GM23338 (cell line): ENCODE measurements around the gene SERTAD1. TPM values are rescaled to one million over a fixed set of nuclear protein-coding genes. Genes with fewer than 3 reads are reported as not detected.

Experiments
- ATAC-seq: fragments of 200-7000 bp; cut with Tn5 transposase; 3 replicates; pipeline ENCODE4 v1.9.1; 2020
- DNase-seq: peaks from one replicate; pipeline ENCODE4 v3.0.0-alpha.2; 2015; ENCODE audit warnings: low spot score
- H2AFZ ChIP-seq: fragments of 200-600 bp; sonication (generic); 2 replicates; pipeline ENCODE4 v1.8.0; 2016; ENCODE audit warnings: antibody characterized with exemption, mild to moderate bottlenecking, moderate library complexity
- H3F3A ChIP-seq: fragments of 200-600 bp; sonication (generic); replicated peaks from 2 replicates; pipeline ENCODE4 v1.8.0; 2017; ENCODE audit warnings: antibody characterized with exemption, mixed run types, low read depth
- H3K27ac ChIP-seq: fragments of 200-600 bp; sonication (generic); 2 replicates; pipeline ENCODE4 v1.6.1; 2016; ENCODE audit warnings: low read depth
- H3K27me3 ChIP-seq: fragments of 200-600 bp; sonication (generic); 2 replicates; pipeline ENCODE4 v1.8.0; 2016; ENCODE audit warnings: mild to moderate bottlenecking, mixed run types, moderate library complexity; ENCODE audit not compliant: insufficient read depth
- H3K36me3 ChIP-seq: fragments of 200-600 bp; sonication (generic); 2 replicates; pipeline ENCODE4 v1.8.0; 2016; ENCODE audit warnings: mild to moderate bottlenecking; ENCODE audit not compliant: insufficient read depth
- H3K4me1 ChIP-seq: fragments of 200-600 bp; sonication (generic); 2 replicates; pipeline ENCODE4 v1.8.0; 2016; ENCODE audit warnings: mild to moderate bottlenecking, moderate library complexity; ENCODE audit not compliant: insufficient read depth
- H3K4me2 ChIP-seq: fragments of 200-600 bp; sonication (generic); 2 replicates; pipeline ENCODE4 v1.7.1; 2017; ENCODE audit warnings: mixed run types
- H3K4me3 ChIP-seq: fragments of 200-600 bp; sonication (generic); 2 replicates; pipeline ENCODE4 v1.6.1; 2016; ENCODE audit warnings: mixed run types
- H3K79me2 ChIP-seq: fragments of 200-600 bp; sonication (generic); replicated peaks from 2 replicates; pipeline ENCODE4 v1.8.0; 2017; ENCODE audit warnings: mild to moderate bottlenecking; ENCODE audit not compliant: insufficient read depth
- H3K9me2 ChIP-seq: fragments of 200-600 bp; sonication (generic); 2 replicates; pipeline ENCODE4 v1.8.0; 2017; ENCODE audit not compliant: insufficient read depth
- H4K20me1 ChIP-seq: fragments of 200-600 bp; sonication (generic); replicated peaks from 2 replicates; pipeline ENCODE4 v1.8.0; 2017; ENCODE audit warnings: mild to moderate bottlenecking; ENCODE audit not compliant: insufficient read depth
- H3K27ac Mint-ChIP-seq: 2 replicates; pipeline ENCODE4 v1.8.0; 2020; ENCODE audit warnings: inconsistent platforms, mild to moderate bottlenecking, moderate library complexity, mixed read lengths
- H3K27me3 Mint-ChIP-seq: 3 replicates; pipeline ENCODE4 v1.8.0; 2022; ENCODE audit warnings: low read depth, mild to moderate bottlenecking, moderate library complexity, mixed read lengths, inconsistent platforms; ENCODE audit not compliant: insufficient read depth, poor library complexity
- H3K36me3 Mint-ChIP-seq: 3 replicates; pipeline ENCODE4 v1.8.0; 2021; ENCODE audit warnings: low read depth, mild to moderate bottlenecking, inconsistent platforms, moderate library complexity, mixed read lengths
- H3K4me1 Mint-ChIP-seq: 3 replicates; pipeline ENCODE4 v1.8.0; 2020; ENCODE audit warnings: mild to moderate bottlenecking, inconsistent platforms, mixed read lengths
- H3K4me3 Mint-ChIP-seq: 3 replicates; pipeline ENCODE4 v1.8.0; 2021; ENCODE audit warnings: moderate library complexity, mild to moderate bottlenecking, inconsistent platforms, mixed read lengths
- H3K9me3 Mint-ChIP-seq: 3 replicates; pipeline ENCODE4 v1.8.0; 2020; ENCODE audit warnings: moderate library complexity, mild to moderate bottlenecking, inconsistent platforms, mixed read lengths
- CREB1 ChIP-seq: fragments of 250-450 bp; sonication (Bioruptor Pico); IDR thresholded peaks from 2 replicates; pipeline ENCODE4 v1.5.0; 2020; ENCODE audit warnings: low read depth, mild to moderate bottlenecking, moderate library complexity
- CTCF ChIP-seq, 2 experiments: fragments of 200-600 bp in 1 of 2; sonication (generic) in 1 of 2; conservative IDR thresholded peaks; 2 replicates each; pipeline versions ENCODE4 v1.5.1 to v1.6.1; 2016 to 2017; ENCODE audit warnings: antibody characterized with exemption in 2 of 2, low read depth in 2 of 2, mild to moderate bottlenecking in 2 of 2, moderate library complexity in 1 of 2
- ETS1 ChIP-seq: IDR thresholded peaks from 2 replicates; pipeline ENCODE4 v1.6.1; 2016; ENCODE audit warnings: antibody characterized with exemption
- NANOG ChIP-seq: IDR thresholded peaks from 2 replicates; pipeline ENCODE4 v1.6.1; 2016; ENCODE audit warnings: antibody characterized with exemption, borderline replicate concordance
- POLR2AphosphoS5 ChIP-seq: IDR thresholded peaks from 2 replicates; pipeline ENCODE4 v1.6.1; 2016; ENCODE audit warnings: antibody characterized with exemption, low read depth
- STAT1 ChIP-seq: IDR thresholded peaks from one replicate; pipeline ENCODE4 v1.6.1; 2016; ENCODE audit warnings: antibody characterized with exemption; ENCODE audit not compliant: unreplicated experiment
- ZNF114 ChIP-seq: fragments of 250-450 bp; sonication (Bioruptor Pico); IDR thresholded peaks from 2 replicates; pipeline ENCODE4 v1.5.0; 2020; ENCODE audit warnings: mild to moderate bottlenecking, moderate library complexity
- ZNF331 ChIP-seq: fragments of 250-450 bp; sonication (Bioruptor Pico); IDR thresholded peaks from 2 replicates; pipeline ENCODE4 v1.5.0; 2020; ENCODE audit warnings: low read depth, mild to moderate bottlenecking, moderate library complexity
- polyA plus RNA-seq: library from polyadenylated mRNA; unstranded; fragments of >200 nt; fragmentation: Nextera tagmentation; extraction: Ambion mirVana; gene quantifications from 2 replicates; pipeline ENCODE4 v1.2.1, GENCODE V29; 2016
- total RNA-seq: library from RNA; depleted of rRNA; stranded (reverse); fragments of >200 nt; shearing (Covaris generic); gene quantifications from 2 replicates; pipeline ENCODE4 v1.2.3, GENCODE V29; 2014
- TF ChIP-seq, protein P1 (sequence below): fragments of 250-450 bp; sonication (Bioruptor Pico); IDR thresholded peaks from 2 replicates; pipeline ENCODE4 v1.5.0; 2020; ENCODE audit warnings: mild to moderate bottlenecking, moderate library complexity

The SERTAD1 gene
- total and polyA plus RNA-seq, 2 experiments from 2014 or later: 4.6 to 9.1 TPM

DNA sequence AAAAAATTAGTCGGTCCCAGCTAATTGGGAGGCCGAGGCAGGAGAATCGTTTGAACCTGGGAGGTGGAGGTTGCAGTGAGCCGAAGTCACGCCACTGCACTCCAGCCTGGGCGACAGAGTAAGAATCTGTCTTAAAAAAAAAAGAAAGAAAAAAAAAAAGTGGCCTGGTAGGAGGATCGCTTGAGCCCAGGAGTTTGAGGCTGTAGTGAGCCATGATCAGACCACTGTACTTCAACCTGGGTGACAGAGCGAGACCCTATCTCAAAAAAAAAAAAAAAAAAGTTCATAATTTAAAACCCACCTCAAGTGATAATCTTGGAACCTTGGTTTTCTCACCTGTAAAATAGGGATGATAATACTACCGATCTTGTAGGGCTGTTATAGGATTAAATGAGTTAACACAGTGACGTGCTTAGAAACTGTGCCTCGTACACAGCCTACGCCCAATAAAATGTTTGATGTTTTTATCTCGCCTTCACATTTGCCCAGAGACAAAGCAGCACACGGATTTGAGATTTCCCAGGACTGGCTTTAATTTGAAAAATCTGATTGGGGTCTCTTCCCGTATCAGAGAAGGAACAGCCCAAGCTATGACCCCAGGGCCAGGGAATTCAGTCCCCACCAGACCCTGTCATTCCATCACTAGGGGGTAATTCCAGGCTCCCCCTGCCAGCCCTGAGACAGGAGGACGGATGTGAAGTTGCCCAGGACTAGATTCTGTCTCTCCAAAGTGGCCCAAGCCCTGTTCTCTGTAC lies 3.6 kb downstream of the SERTAD1 start:
- H3F3A ChIP-seq: 0 out of 2 replicates have a peak, but pooled peaks cover 2% of the 10 kb centered on the region
- Mint-ChIP-seq H3K4me3 (peak overlapping the region; percentile 73; the same call in 2 of the 3 replicates), H3K27me3 (peaks cover 11% of the 10 kb centered on the region), H3K36me3 (peaks cover 12% of the 10 kb centered on the region), H3K9me3 (peaks cover 3% of the 10 kb centered on the region; the same call in 1 of the 3 replicates), H3K27ac (no peak overlapping the region), H3K4me1 (peaks cover 21% of the 10 kb centered on the region)
- H3K4me3 ChIP-seq: peak overlapping the region; percentile 87; the same call in 1 of the 2 replicates
- H3K36me3 ChIP-seq: no peaks in the 10 kb centered on the region
- H2AFZ ChIP-seq: no peak overlapping the region
- H3K79me2 ChIP-seq: no peaks in the 10 kb centered on the region; the same call in none of the 2 replicates
- no peak for DNase-seq
- H3K27ac ChIP-seq: peak overlapping the region; percentile 98
- no peak for TF ChIP-seq POLR2AphosphoS5
- no peak for TF ChIP-seq ZNF331 (CRISPR knock-in tag)
- TF ChIP-seq ZNF114: no peak
- TF ChIP-seq STAT1: no peak
- H3K4me1 ChIP-seq: peaks cover 17% of the 10 kb centered on the region
- H3K9me2 ChIP-seq: no peaks in the 10 kb centered on the region
- H4K20me1 ChIP-seq: no peaks in the 10 kb centered on the region
- H3K4me2 ChIP-seq: peak overlapping the region; percentile 95
- no peaks in the 10 kb centered on the region for H3K27me3 ChIP-seq
- ATAC-seq: no peak

- peak; percentile 66 for ATAC-seq
- Mint-ChIP-seq H3K9me3 (peaks cover 3% of the 10 kb centered on the region; the same call in 1 of the 3 replicates), H3K36me3 (peaks cover 12% of the 10 kb centered on the region), H3K4me3 (peak overlapping the region; percentile 73), H3K27me3 (peaks cover 10% of the 10 kb centered on the region), H3K27ac (peak overlapping the region; percentile 93), H3K4me1 (peaks cover 25% of the 10 kb centered on the region)
- Histone ChIP-seq H3K4me1 (peaks cover 17% of the 10 kb centered on the region), H4K20me1 (no peaks in the 10 kb centered on the region), H3K27ac (peak overlapping the region; percentile 98), H3K27me3 (no peaks in the 10 kb centered on the region), H3F3A (no peaks in the 10 kb centered on the region), H3K36me3 (no peaks in the 10 kb centered on the region), H3K79me2 (no peaks in the 10 kb centered on the region; the same call in none of the 2 replicates), H3K4me2 (peak overlapping the region; percentile 95), H2AFZ (peak overlapping the region; percentile 95), H3K4me3 (peak overlapping the region; percentile 87), H3K9me2 (no peaks in the 10 kb centered on the region)
- peak; percentile 92 for DNase-seq
- TF ChIP-seq CTCF (conservative IDR thresholded peaks at IDR 0.05; ENCODE audit: low read depth in 2 of 2) (peak; percentile 87 to 94), NANOG (no peak), POLR2AphosphoS5 (peak; percentile 80), ETS1 (no peak; the same call in 1 of the 2 replicates), CREB1 (0 out of 2 replicates have a peak, but pooled peaks have one; percentile 24), STAT1 (no peak)
- TF ChIP-seq, protein P1, sequence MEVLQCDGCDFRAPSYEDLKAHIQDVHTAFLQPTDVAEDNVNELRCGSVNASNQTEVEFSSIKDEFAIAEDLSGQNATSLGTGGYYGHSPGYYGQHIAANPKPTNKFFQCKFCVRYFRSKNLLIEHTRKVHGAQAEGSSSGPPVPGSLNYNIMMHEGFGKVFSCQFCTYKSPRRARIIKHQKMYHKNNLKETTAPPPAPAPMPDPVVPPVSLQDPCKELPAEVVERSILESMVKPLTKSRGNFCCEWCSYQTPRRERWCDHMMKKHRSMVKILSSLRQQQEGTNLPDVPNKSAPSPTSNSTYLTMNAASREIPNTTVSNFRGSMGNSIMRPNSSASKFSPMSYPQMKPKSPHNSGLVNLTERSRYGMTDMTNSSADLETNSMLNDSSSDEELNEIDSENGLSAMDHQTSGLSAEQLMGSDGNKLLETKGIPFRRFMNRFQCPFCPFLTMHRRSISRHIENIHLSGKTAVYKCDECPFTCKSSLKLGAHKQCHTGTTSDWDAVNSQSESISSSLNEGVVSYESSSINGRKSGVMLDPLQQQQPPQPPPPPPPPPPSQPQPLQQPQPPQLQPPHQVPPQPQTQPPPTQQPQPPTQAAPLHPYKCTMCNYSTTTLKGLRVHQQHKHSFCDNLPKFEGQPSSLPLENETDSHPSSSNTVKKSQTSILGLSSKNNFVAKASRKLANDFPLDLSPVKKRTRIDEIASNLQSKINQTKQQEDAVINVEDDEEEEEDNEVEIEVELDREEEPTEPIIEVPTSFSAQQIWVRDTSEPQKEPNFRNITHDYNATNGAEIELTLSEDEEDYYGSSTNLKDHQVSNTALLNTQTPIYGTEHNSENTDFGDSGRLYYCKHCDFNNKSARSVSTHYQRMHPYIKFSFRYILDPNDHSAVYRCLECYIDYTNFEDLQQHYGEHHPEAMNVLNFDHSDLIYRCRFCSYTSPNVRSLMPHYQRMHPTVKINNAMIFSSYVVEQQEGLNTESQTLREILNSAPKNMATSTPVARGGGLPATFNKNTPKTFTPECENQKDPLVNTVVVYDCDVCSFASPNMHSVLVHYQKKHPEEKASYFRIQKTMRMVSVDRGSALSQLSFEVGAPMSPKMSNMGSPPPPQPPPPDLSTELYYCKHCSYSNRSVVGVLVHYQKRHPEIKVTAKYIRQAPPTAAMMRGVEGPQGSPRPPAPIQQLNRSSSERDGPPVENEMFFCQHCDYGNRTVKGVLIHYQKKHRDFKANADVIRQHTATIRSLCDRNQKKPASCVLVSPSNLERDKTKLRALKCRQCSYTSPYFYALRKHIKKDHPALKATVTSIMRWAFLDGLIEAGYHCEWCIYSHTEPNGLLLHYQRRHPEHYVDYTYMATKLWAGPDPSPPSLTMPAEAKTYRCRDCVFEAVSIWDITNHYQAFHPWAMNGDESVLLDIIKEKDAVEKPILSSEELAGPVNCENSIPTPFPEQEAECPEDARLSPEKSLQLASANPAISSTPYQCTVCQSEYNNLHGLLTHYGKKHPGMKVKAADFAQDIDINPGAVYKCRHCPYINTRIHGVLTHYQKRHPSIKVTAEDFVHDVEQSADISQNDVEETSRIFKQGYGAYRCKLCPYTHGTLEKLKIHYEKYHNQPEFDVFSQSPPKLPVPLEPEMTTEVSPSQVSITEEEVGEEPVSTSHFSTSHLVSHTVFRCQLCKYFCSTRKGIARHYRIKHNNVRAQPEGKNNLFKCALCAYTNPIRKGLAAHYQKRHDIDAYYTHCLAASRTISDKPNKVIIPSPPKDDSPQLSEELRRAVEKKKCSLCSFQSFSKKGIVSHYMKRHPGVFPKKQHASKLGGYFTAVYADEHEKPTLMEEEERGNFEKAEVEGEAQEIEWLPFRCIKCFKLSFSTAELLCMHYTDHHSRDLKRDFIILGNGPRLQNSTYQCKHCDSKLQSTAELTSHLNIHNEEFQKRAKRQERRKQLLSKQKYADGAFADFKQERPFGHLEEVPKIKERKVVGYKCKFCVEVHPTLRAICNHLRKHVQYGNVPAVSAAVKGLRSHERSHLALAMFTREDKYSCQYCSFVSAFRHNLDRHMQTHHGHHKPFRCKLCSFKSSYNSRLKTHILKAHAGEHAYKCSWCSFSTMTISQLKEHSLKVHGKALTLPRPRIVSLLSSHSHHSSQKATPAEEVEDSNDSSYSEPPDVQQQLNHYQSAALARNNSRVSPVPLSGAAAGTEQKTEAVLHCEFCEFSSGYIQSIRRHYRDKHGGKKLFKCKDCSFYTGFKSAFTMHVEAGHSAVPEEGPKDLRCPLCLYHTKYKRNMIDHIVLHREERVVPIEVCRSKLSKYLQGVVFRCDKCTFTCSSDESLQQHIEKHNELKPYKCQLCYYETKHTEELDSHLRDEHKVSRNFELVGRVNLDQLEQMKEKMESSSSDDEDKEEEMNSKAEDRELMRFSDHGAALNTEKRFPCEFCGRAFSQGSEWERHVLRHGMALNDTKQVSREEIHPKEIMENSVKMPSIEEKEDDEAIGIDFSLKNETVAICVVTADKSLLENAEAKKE (CRISPR knock-in tag): no peak
Measured at GRCh38 chr19:40420766-40421765, 4.7 kb downstream of the SERTAD1 start.
